GM23248 (cell line): ENCODE data around the gene TRAPPC3. TPM values are rescaled to one million over a fixed set of nuclear protein-coding genes. Genes with fewer than 3 reads are reported as not detected.

Source experiments
- DNase-seq: peaks from one replicate; pipeline ENCODE4 v3.0.0-alpha.2; 2015
- H2AFZ ChIP-seq: fragments of 200-600 bp; sonication (generic); 2 replicates; pipeline ENCODE4 v1.6.1; 2016; ENCODE audit warnings: antibody characterized with exemption
- H3F3A ChIP-seq: fragments of 200-600 bp; sonication (generic); 2 replicates; pipeline ENCODE4 v1.6.1; 2016; ENCODE audit warnings: mild to moderate bottlenecking, antibody characterized with exemption, mixed run types; ENCODE audit not compliant: insufficient read depth
- H3K27ac ChIP-seq: fragments of 200-600 bp; sonication (generic); 2 replicates; pipeline ENCODE4 v1.5.1; 2016; ENCODE audit warnings: mild to moderate bottlenecking
- H3K27me3 ChIP-seq: fragments of 200-600 bp; sonication (generic); replicated peaks from 2 replicates; pipeline ENCODE4 v1.6.1; 2016; ENCODE audit warnings: mild to moderate bottlenecking; ENCODE audit not compliant: insufficient read depth
- H3K36me3 ChIP-seq: fragments of 200-600 bp; sonication (generic); 2 replicates; pipeline ENCODE4 v1.6.1; 2016; ENCODE audit warnings: low read depth, mild to moderate bottlenecking
- H3K4me1 ChIP-seq: fragments of 200-600 bp; sonication (generic); 2 replicates; pipeline ENCODE4 v1.6.1; 2016; ENCODE audit warnings: mild to moderate bottlenecking; ENCODE audit not compliant: insufficient read depth
- H3K4me2 ChIP-seq: fragments of 200-600 bp; sonication (generic); one replicate; pipeline ENCODE4 v1.6.1; 2016; ENCODE audit warnings: mild to moderate bottlenecking; ENCODE audit not compliant: unreplicated experiment
- H3K4me3 ChIP-seq: fragments of 200-600 bp; sonication (generic); 2 replicates; pipeline ENCODE4 v1.5.1; 2016; ENCODE audit warnings: mild to moderate bottlenecking
- H3K79me2 ChIP-seq: fragments of 200-600 bp; sonication (generic); 2 replicates; pipeline ENCODE4 v1.6.1; 2016; ENCODE audit warnings: mild to moderate bottlenecking; ENCODE audit not compliant: insufficient read depth
- H3K9ac ChIP-seq: fragments of 200-600 bp; sonication (generic); 2 replicates; pipeline ENCODE4 v1.6.1; 2016; ENCODE audit warnings: mild to moderate bottlenecking
- H3K9me2 ChIP-seq: fragments of 200-600 bp; sonication (generic); 2 replicates; pipeline ENCODE4 v1.6.1; 2016; ENCODE audit warnings: mixed run types, mild to moderate bottlenecking, moderate library complexity; ENCODE audit not compliant: insufficient read depth
- H3K9me3 ChIP-seq: fragments of 200-600 bp; sonication (generic); one replicate; pipeline ENCODE4 v1.6.1; 2017; ENCODE audit warnings: low read depth
- H4K20me1 ChIP-seq: fragments of 200-600 bp; sonication (generic); 2 replicates; pipeline ENCODE4 v1.6.0; 2016; ENCODE audit not compliant: insufficient read depth
- EZH2 ChIP-seq: fragments of 200-600 bp; sonication (generic); IDR thresholded peaks from 2 replicates; pipeline ENCODE4 v1.6.1; 2018; ENCODE audit warnings: antibody characterized with exemption, mild to moderate bottlenecking; ENCODE audit not compliant: insufficient read depth, poor library complexity, severe bottlenecking
- EZH2phosphoT487 ChIP-seq: fragments of 200-600 bp; sonication (generic); IDR thresholded peaks from 2 replicates; pipeline ENCODE4 v1.6.1; 2018; ENCODE audit warnings: antibody characterized with exemption, moderate library complexity, mild to moderate bottlenecking, low read depth; ENCODE audit not compliant: insufficient read depth
- WGBS, 2 experiments: methylation state at CpG; one replicate each; pipeline ENCODE4 v1.1.6; 2015 to 2017; ENCODE audit warnings: low lambda C conversion rate in 2 of 2, low coverage in 1 of 2; ENCODE audit errors: missing lambda C conversion rate in 2 of 2; 5-methylcytosine and 5-hydroxymethylcytosine counted together
- in situ Hi-C: fragments of 300-500 bp; cut with MboI; formaldehyde crosslinking; loops from 2 replicates; pipeline ENCODE4 v1.15.0; 2020
- polyA plus RNA-seq: library from polyadenylated mRNA; unstranded; fragments of >200 nt; fragmentation: Nextera tagmentation; extraction: Ambion mirVana; gene quantifications from 2 replicates; pipeline ENCODE4 v1.2.1, GENCODE V29; 2016
- total RNA-seq: library from RNA; depleted of rRNA; stranded (reverse); fragments of >200 nt; shearing (Covaris generic); gene quantifications from 2 replicates; pipeline ENCODE4 v1.2.3, GENCODE V29; 2014

The TRAPPC3 gene
- total and polyA plus RNA-seq, 2 experiments from 2014 or later = 112 to 134 TPM

GRCh38 chr1:36172983-36173382, 23.7 kb upstream of the TRAPPC3 start:
- TF ChIP-seq EZH2 = no peak
- no peak for TF ChIP-seq EZH2phosphoT487
- Histone ChIP-seq H3K27me3 (no peaks in the 10 kb centered on the region), H4K20me1 (0 out of 2 replicates have a peak, but pooled peaks cover 5% of the 10 kb centered on the region), H2AFZ (no peak overlapping the region), H3F3A (peaks cover 20% of the 10 kb centered on the region), H3K36me3 (peaks cover 43% of the 10 kb centered on the region), H3K9me3 (no peaks in the 10 kb centered on the region), H3K79me2 (peaks cover 97% of the 10 kb centered on the region), H3K4me3 (no peak overlapping the region), H3K9ac (peak overlapping the region; percentile 74), H3K27ac (peak overlapping the region; percentile 95), H3K9me2 (no peaks in the 10 kb centered on the region), H3K4me2 (peak overlapping the region; percentile 75), H3K4me1 (peaks cover 31% of the 10 kb centered on the region)
- WGBS, 2 experiments = 77 to 80% methylated on average over 2 of the region's 2 CpGs
- peak; percentile 93 for DNase-seq
- in situ Hi-C loops = no loop called here

DNA sequence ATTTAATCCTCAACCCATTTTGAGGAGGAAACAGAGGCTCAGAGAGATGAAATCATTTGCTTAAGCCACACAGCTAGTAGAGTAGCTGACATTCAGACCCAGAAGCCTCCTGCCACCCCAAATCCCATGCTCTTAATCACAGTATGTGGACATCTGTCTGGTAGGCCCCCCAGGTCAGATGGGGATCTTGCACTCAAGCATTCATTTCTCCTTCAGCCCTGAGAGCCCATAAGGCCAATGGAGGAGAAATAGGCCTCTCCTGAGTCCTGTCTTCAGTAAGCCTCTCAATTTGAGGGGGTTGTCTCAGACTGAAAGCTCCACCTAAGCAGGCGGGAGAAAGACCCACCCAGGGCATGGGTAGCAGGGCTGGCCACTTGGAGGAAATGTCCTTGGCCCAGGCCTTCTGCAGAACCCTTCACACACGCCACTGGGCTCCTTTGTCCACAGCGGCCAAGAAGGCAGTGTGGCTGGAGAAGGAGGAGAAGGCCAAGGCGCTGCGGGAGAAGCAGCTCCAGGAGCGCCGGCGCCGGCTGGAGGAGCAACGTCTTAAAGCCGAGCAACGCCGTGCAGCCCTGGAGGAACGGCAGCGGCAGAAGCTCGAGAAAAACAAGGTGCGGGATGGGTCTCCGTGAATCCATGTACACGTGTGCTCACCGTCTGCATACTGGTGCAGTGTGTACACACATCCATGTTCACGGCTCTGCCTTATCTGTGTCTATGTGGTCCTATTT, 22.9 kb upstream of the TRAPPC3 start:
- Histone ChIP-seq H3K4me3 (no peak overlapping the region), H3K9me2 (no peaks in the 10 kb centered on the region), H3K27me3 (no peaks in the 10 kb centered on the region), H3K27ac (peak overlapping the region; percentile 95), H3K4me2 (peak overlapping the region; percentile 65), H3K9ac (peak overlapping the region; percentile 74), H3K79me2 (peaks cover 97% of the 10 kb centered on the region), H3K9me3 (no peaks in the 10 kb centered on the region), H3K36me3 (peaks cover 39% of the 10 kb centered on the region), H3F3A (peaks cover 23% of the 10 kb centered on the region), H4K20me1 (0 out of 2 replicates have a peak, but pooled peaks cover 5% of the 10 kb centered on the region), H3K4me1 (peaks cover 33% of the 10 kb centered on the region), H2AFZ (no peak overlapping the region)
- no peak for DNase-seq
- TF ChIP-seq EZH2phosphoT487 (no peak), EZH2 (no peak)
- 86 to 93% methylated on average over 12 to 21 of the region's 21 CpGs for WGBS, 2 experiments
- in situ Hi-C loops = no loop called here

- Histone ChIP-seq H3K9me3 (no peaks in the 10 kb centered on the region), H3K4me2 (no peak overlapping the region), H4K20me1 (0 out of 2 replicates have a peak, but pooled peaks cover 5% of the 10 kb centered on the region), H3K36me3 (peaks cover 33% of the 10 kb centered on the region), H3K9me2 (no peaks in the 10 kb centered on the region), H3K27me3 (no peaks in the 10 kb centered on the region), H3K79me2 (peaks cover 99% of the 10 kb centered on the region), H3K4me1 (peaks cover 47% of the 10 kb centered on the region), H3K27ac (peak overlapping the region; percentile 95; the same call in 1 of the 2 replicates), H3K4me3 (no peak overlapping the region), H3K9ac (peak overlapping the region; percentile 3; the same call in 1 of the 2 replicates), H2AFZ (no peak overlapping the region), H3F3A (peaks cover 35% of the 10 kb centered on the region)
- in situ Hi-C loops = no loop called here
- WGBS, 2 experiments = 86 to 88% methylated on average over 11 to 12 of the region's 12 CpGs
- no peak for DNase-seq
- TF ChIP-seq EZH2 (no peak), EZH2phosphoT487 (no peak)
These were observed 21.5 kb upstream of the TRAPPC3 start for GRCh38 chr1:36170643-36171412.

DNA sequence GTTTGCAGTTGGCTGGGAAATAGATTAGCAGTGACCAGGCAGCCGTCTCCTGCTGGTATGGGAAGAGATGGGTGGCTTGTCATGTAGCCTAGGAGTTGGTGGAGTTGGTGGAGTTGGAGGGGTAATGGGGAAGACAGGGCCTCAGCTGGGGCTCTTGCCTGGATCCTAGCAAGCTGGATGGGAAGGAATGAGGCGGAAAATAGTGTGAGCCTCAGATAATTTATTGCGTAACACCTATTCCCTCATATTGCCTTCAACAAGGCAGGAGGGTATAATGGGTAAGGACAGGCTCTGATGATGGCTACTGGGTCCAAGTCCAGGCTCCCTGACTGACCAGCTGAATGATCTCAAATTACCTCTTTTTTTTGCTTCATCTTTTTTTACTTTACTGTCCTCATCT, 19.2 kb upstream of the TRAPPC3 start:
- Histone ChIP-seq H3K9ac (0 out of 2 replicates have a peak overlapping the region, but pooled peaks have one; percentile 6), H3K27me3 (no peaks in the 10 kb centered on the region), H2AFZ (no peak overlapping the region), H3K4me3 (no peak overlapping the region), H4K20me1 (peaks cover 14% of the 10 kb centered on the region; the same call in 1 of the 2 replicates), H3K4me2 (no peak overlapping the region), H3K9me2 (no peaks in the 10 kb centered on the region), H3F3A (peaks cover 53% of the 10 kb centered on the region), H3K27ac (peak overlapping the region; percentile 95), H3K36me3 (peaks cover 24% of the 10 kb centered on the region), H3K4me1 (peaks cover 55% of the 10 kb centered on the region), H3K9me3 (no peaks in the 10 kb centered on the region), H3K79me2 (peaks cover 100% of the 10 kb centered on the region)
- in situ Hi-C loops = no loop called here
- TF ChIP-seq EZH2phosphoT487 (no peak), EZH2 (no peak)
- no peak for DNase-seq
- 83 to 84% methylated on average over 3 of the region's 3 CpGs for WGBS, 2 experiments
